Activated naive CD4-positive, alpha-beta T cell treated with anti-CD3 and anti-CD28 coated beads, Interleukin-2, amount 50 U/mL, for 24 hours (primary cell): Measurements from ENCODE around the gene UST.
A peak's percentile ranks its signal among the peaks of the same experiment; 100 is the strongest.

Experiments
- H3K27ac Mint-ChIP-seq: one replicate; pipeline ENCODE4 v1.8.0; 2021; ENCODE audit warnings: mild to moderate bottlenecking, mixed read lengths
- H3K27me3 Mint-ChIP-seq: one replicate; pipeline ENCODE4 v1.8.0; 2021; ENCODE audit warnings: mixed read lengths
- H3K36me3 Mint-ChIP-seq: one replicate; pipeline ENCODE4 v1.8.0; 2021; ENCODE audit warnings: mixed read lengths
- H3K4me1 Mint-ChIP-seq: one replicate; pipeline ENCODE4 v1.8.0; 2021; ENCODE audit warnings: mixed read lengths
- H3K4me3 Mint-ChIP-seq: one replicate; pipeline ENCODE4 v1.8.0; 2021; ENCODE audit warnings: mild to moderate bottlenecking, mixed read lengths
- H3K9me3 Mint-ChIP-seq: one replicate; pipeline ENCODE4 v1.8.0; 2021; ENCODE audit warnings: mixed read lengths

UST gene

GRCh38 chr6:149079456-149079855 lies 332.6 kb downstream of the UST start:
- H3K4me1 Mint-ChIP-seq, result peaks cover 43% of the 10 kb centered on the region
- H3K36me3 Mint-ChIP-seq, result no peaks in the 10 kb centered on the region
- H3K9me3 Mint-ChIP-seq, result no peaks in the 10 kb centered on the region
- no peak overlapping the region for H3K27ac Mint-ChIP-seq
- H3K4me3 Mint-ChIP-seq, result no peak overlapping the region
- no peaks in the 10 kb centered on the region for H3K27me3 Mint-ChIP-seq

- no peaks in the 10 kb centered on the region for H3K27me3 Mint-ChIP-seq
- no peaks in the 10 kb centered on the region for H3K9me3 Mint-ChIP-seq
- H3K4me1 Mint-ChIP-seq, result peaks cover 49% of the 10 kb centered on the region
- no peak overlapping the region for H3K27ac Mint-ChIP-seq
- H3K36me3 Mint-ChIP-seq, result no peaks in the 10 kb centered on the region
- no peak overlapping the region for H3K4me3 Mint-ChIP-seq
Observed at GRCh38 chr6:149079911-149080491, 333.2 kb downstream of the UST start.

- Mint-ChIP-seq H3K27ac (no peak overlapping the region), H3K27me3 (no peaks in the 10 kb centered on the region), H3K9me3 (no peaks in the 10 kb centered on the region), H3K4me1 (peaks cover 51% of the 10 kb centered on the region), H3K36me3 (peaks cover 1% of the 10 kb centered on the region), H3K4me3 (no peak overlapping the region)
Observed at GRCh38 chr6:149080511-149080910, 333.7 kb downstream of the UST start.

- Mint-ChIP-seq H3K27me3 (no peaks in the 10 kb centered on the region), H3K4me3 (no peak overlapping the region), H3K27ac (no peak overlapping the region), H3K9me3 (no peaks in the 10 kb centered on the region), H3K36me3 (peaks cover 1% of the 10 kb centered on the region), H3K4me1 (peaks cover 50% of the 10 kb centered on the region)
Observed at GRCh38 chr6:149081281-149081680, 334.5 kb downstream of the UST start.

GRCh38 chr6:149082320-149082719 lies 335.5 kb downstream of the UST start:
- Mint-ChIP-seq H3K4me3 (peak overlapping the region; percentile 45), H3K27ac (peak overlapping the region; percentile 84), H3K9me3 (no peaks in the 10 kb centered on the region), H3K4me1 (peaks cover 47% of the 10 kb centered on the region), H3K36me3 (peaks cover 3% of the 10 kb centered on the region), H3K27me3 (no peaks in the 10 kb centered on the region)

GRCh38 chr6:149084026-149084425 lies 337.2 kb downstream of the UST start:
- Mint-ChIP-seq H3K36me3 (peaks cover 3% of the 10 kb centered on the region), H3K27ac (no peak overlapping the region), H3K9me3 (no peaks in the 10 kb centered on the region), H3K27me3 (no peaks in the 10 kb centered on the region), H3K4me3 (no peak overlapping the region), H3K4me1 (peaks cover 51% of the 10 kb centered on the region)

- H3K27ac Mint-ChIP-seq, result peak overlapping the region; percentile 46
- no peaks in the 10 kb centered on the region for H3K27me3 Mint-ChIP-seq
- H3K9me3 Mint-ChIP-seq, result no peaks in the 10 kb centered on the region
- H3K36me3 Mint-ChIP-seq, result peaks cover 3% of the 10 kb centered on the region
- H3K4me1 Mint-ChIP-seq, result peaks cover 55% of the 10 kb centered on the region
- H3K4me3 Mint-ChIP-seq, result peak overlapping the region; percentile 13
Observed at GRCh38 chr6:149084808-149085556, 338.2 kb downstream of the UST start.

- peaks cover 61% of the 10 kb centered on the region for H3K4me1 Mint-ChIP-seq
- H3K27me3 Mint-ChIP-seq, result no peaks in the 10 kb centered on the region
- H3K27ac Mint-ChIP-seq, result no peak overlapping the region
- H3K4me3 Mint-ChIP-seq, result no peak overlapping the region
- H3K9me3 Mint-ChIP-seq, result no peaks in the 10 kb centered on the region
- peaks cover 3% of the 10 kb centered on the region for H3K36me3 Mint-ChIP-seq
Observed at GRCh38 chr6:149085557-149085938, 338.7 kb downstream of the UST start.

- Mint-ChIP-seq H3K27me3 (no peaks in the 10 kb centered on the region), H3K4me1 (peaks cover 65% of the 10 kb centered on the region), H3K36me3 (peaks cover 3% of the 10 kb centered on the region), H3K9me3 (no peaks in the 10 kb centered on the region), H3K4me3 (no peak overlapping the region), H3K27ac (no peak overlapping the region)
Observed at GRCh38 chr6:149086363-149086762, 339.5 kb downstream of the UST start.

GRCh38 chr6:149087898-149088297 lies 341.1 kb downstream of the UST start:
- H3K9me3 Mint-ChIP-seq, result no peaks in the 10 kb centered on the region
- H3K27ac Mint-ChIP-seq, result no peak overlapping the region
- H3K4me1 Mint-ChIP-seq, result peaks cover 64% of the 10 kb centered on the region
- no peak overlapping the region for H3K4me3 Mint-ChIP-seq
- no peaks in the 10 kb centered on the region for H3K27me3 Mint-ChIP-seq
- H3K36me3 Mint-ChIP-seq, result peaks cover 3% of the 10 kb centered on the region

GRCh38 chr6:149088361-149088760 lies 341.5 kb downstream of the UST start:
- Mint-ChIP-seq H3K27ac (peak overlapping the region; percentile 43), H3K4me3 (no peak overlapping the region), H3K27me3 (no peaks in the 10 kb centered on the region), H3K9me3 (no peaks in the 10 kb centered on the region), H3K36me3 (peaks cover 3% of the 10 kb centered on the region), H3K4me1 (peaks cover 64% of the 10 kb centered on the region)

- Mint-ChIP-seq H3K27ac (no peak overlapping the region), H3K9me3 (no peaks in the 10 kb centered on the region), H3K4me3 (no peak overlapping the region), H3K36me3 (peaks cover 3% of the 10 kb centered on the region), H3K4me1 (peaks cover 64% of the 10 kb centered on the region), H3K27me3 (no peaks in the 10 kb centered on the region)
Observed at GRCh38 chr6:149089510-149089909, 342.7 kb downstream of the UST start.

- H3K4me3 Mint-ChIP-seq, result no peak overlapping the region
- no peaks in the 10 kb centered on the region for H3K9me3 Mint-ChIP-seq
- no peak overlapping the region for H3K27ac Mint-ChIP-seq
- H3K27me3 Mint-ChIP-seq, result no peaks in the 10 kb centered on the region
- peaks cover 2% of the 10 kb centered on the region for H3K36me3 Mint-ChIP-seq
- H3K4me1 Mint-ChIP-seq, result peaks cover 65% of the 10 kb centered on the region
Observed at GRCh38 chr6:149090937-149091336, 344.1 kb downstream of the UST start.

GRCh38 chr6:149093643-149094042 lies 346.8 kb downstream of the UST start:
- H3K27me3 Mint-ChIP-seq, result no peaks in the 10 kb centered on the region
- no peak overlapping the region for H3K27ac Mint-ChIP-seq
- H3K4me1 Mint-ChIP-seq, result peaks cover 68% of the 10 kb centered on the region
- peaks cover 9% of the 10 kb centered on the region for H3K36me3 Mint-ChIP-seq
- peak overlapping the region; percentile 11 for H3K4me3 Mint-ChIP-seq
- peaks cover 12% of the 10 kb centered on the region for H3K9me3 Mint-ChIP-seq

- Mint-ChIP-seq H3K4me1 (peaks cover 66% of the 10 kb centered on the region), H3K4me3 (peak overlapping the region; percentile 43), H3K27me3 (no peaks in the 10 kb centered on the region), H3K9me3 (peaks cover 15% of the 10 kb centered on the region), H3K36me3 (peaks cover 12% of the 10 kb centered on the region), H3K27ac (peak overlapping the region; percentile 53)
Observed at GRCh38 chr6:149094156-149094555, 347.3 kb downstream of the UST start.

- Mint-ChIP-seq H3K4me3 (peak overlapping the region; percentile 43), H3K4me1 (peaks cover 63% of the 10 kb centered on the region), H3K9me3 (peaks cover 15% of the 10 kb centered on the region), H3K27ac (peak overlapping the region; percentile 48), H3K27me3 (no peaks in the 10 kb centered on the region), H3K36me3 (peaks cover 14% of the 10 kb centered on the region)
Observed at GRCh38 chr6:149094934-149095351, 348.1 kb downstream of the UST start.
